Chondrocyte (in vitro differentiated cells): ENCODE results near the gene LPP. TPM values are rescaled to one million over a fixed set of nuclear protein-coding genes. Genes with fewer than 3 reads are reported as not detected.

Experiments used
- DNase-seq: peaks from one replicate; pipeline ENCODE4 v3.0.0; 2021; ENCODE audit warnings: mixed read lengths, low spot score
- H3K27ac Mint-ChIP-seq: one replicate; pipeline ENCODE4 v1.8.0; 2021; ENCODE audit warnings: mild to moderate bottlenecking, moderate library complexity, mixed read lengths; ENCODE audit not compliant: unreplicated experiment
- H3K27me3 Mint-ChIP-seq: 2 replicates; pipeline ENCODE4 v1.8.0; 2021; ENCODE audit warnings: low read depth, mixed read lengths
- H3K36me3 Mint-ChIP-seq: 2 replicates; pipeline ENCODE4 v1.8.0; 2021; ENCODE audit warnings: low read depth, mixed read lengths
- H3K4me1 Mint-ChIP-seq: 2 replicates; pipeline ENCODE4 v1.8.0; 2021; ENCODE audit warnings: low read depth, mild to moderate bottlenecking, mixed read lengths
- H3K4me3 Mint-ChIP-seq: one replicate; pipeline ENCODE4 v1.8.0; 2021; ENCODE audit warnings: mild to moderate bottlenecking, moderate library complexity, mixed read lengths; ENCODE audit not compliant: unreplicated experiment
- H3K9me3 Mint-ChIP-seq: 2 replicates; pipeline ENCODE4 v1.8.0; 2021; ENCODE audit warnings: low read depth, mixed read lengths
- total RNA-seq: library from RNA; stranded (reverse); gene quantifications from 3 replicates; pipeline ENCODE4 v1.2.1, GENCODE V29; 2021
- TF ChIP-seq, protein P1 (sequence below): fragments of 200-600 bp; sonication (generic); IDR thresholded peaks from 2 replicates; pipeline ENCODE4 v1.5.0; 2021; ENCODE audit warnings: antibody characterized with exemption, mild to moderate bottlenecking, moderate library complexity

LPP gene
- total RNA-seq, 1 donor from 2014 or later, result 295 TPM

DNA sequence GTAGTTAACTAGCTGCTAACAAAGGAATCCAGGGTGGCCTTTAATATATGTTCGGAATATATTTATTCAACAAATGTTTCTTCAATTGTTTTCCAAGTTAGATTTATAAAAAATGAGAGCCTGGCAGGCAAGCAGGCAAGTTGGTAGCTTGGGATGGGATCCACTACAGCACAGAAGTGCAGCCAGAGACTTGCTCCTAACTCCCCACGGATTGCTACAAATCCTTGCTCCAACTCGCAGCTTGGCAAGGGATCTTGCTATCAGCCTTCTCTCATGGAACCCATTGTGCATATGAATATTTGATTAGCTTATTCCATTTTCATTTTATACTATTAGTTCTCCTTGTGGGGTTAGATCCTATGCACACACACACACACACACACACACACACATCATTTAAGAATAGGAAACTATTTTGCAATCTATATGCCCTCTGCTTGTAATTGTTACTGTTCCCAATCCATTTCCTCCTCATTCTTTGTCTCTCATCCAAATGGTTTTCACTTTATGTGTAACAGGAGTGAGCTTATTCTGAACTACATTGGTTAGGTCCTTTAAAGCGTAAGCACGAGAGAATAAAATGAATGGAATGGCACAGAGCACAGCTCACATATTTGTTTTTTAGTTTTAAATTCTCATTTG, 505.6 kb downstream of the LPP start:
- no peak overlapping the region for H3K27ac Mint-ChIP-seq
- no peaks in the 10 kb centered on the region for H3K9me3 Mint-ChIP-seq
- TF ChIP-seq, protein P1, sequence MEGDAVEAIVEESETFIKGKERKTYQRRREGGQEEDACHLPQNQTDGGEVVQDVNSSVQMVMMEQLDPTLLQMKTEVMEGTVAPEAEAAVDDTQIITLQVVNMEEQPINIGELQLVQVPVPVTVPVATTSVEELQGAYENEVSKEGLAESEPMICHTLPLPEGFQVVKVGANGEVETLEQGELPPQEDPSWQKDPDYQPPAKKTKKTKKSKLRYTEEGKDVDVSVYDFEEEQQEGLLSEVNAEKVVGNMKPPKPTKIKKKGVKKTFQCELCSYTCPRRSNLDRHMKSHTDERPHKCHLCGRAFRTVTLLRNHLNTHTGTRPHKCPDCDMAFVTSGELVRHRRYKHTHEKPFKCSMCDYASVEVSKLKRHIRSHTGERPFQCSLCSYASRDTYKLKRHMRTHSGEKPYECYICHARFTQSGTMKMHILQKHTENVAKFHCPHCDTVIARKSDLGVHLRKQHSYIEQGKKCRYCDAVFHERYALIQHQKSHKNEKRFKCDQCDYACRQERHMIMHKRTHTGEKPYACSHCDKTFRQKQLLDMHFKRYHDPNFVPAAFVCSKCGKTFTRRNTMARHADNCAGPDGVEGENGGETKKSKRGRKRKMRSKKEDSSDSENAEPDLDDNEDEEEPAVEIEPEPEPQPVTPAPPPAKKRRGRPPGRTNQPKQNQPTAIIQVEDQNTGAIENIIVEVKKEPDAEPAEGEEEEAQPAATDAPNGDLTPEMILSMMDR, result no peak
- peaks cover 19% of the 10 kb centered on the region for H3K4me1 Mint-ChIP-seq
- H3K36me3 Mint-ChIP-seq, result peaks cover 2% of the 10 kb centered on the region
- no peak overlapping the region for H3K4me3 Mint-ChIP-seq
- no peaks in the 10 kb centered on the region for H3K27me3 Mint-ChIP-seq
- DNase-seq, result no peak

DNA sequence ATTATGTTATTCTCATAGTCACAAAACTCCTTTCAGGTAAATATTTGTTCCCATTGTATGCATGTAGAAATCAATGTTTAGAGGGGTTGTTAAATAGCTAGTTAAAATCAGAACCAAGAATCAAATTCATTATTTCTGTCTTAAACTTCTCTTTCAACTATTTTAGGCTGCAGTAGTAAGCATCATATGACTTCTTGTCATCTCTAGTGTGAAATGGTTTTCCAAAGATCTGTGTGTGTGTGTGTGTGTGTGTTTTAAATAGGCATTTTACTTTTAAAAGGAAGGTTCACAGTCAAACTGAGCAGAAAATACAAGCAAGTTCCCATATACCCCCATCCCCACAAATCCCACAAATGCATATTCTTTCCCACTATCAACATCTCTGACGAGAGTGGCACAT, 506.5 kb downstream of the LPP start:
- Mint-ChIP-seq H3K27ac (no peak overlapping the region), H3K4me3 (no peak overlapping the region), H3K4me1 (peaks cover 19% of the 10 kb centered on the region), H3K27me3 (no peaks in the 10 kb centered on the region), H3K36me3 (no peaks in the 10 kb centered on the region), H3K9me3 (no peaks in the 10 kb centered on the region)
- no peak for DNase-seq
- TF ChIP-seq, protein P1, result no peak

DNA sequence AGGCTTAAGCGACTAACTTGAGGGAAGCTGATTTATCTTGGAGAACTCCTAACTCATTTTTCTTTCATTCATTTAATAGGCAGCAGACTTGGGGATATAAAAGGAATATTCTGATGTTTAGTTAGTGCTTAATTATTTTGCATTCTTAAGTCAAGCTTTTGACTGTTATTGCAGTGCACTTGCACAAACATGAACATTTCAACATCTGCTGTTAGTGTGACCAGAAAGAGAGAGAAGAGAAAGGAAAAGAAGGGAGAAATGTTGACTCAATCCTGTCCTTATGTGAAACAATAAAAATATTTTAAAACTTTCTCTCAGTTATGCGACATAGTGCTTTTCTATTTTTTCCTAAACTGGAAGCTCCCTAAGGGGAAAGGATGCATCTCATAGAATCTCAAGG, 507.8 kb downstream of the LPP start:
- H3K27me3 Mint-ChIP-seq, result no peaks in the 10 kb centered on the region
- no peaks in the 10 kb centered on the region for H3K36me3 Mint-ChIP-seq
- H3K27ac Mint-ChIP-seq, result no peak overlapping the region
- H3K9me3 Mint-ChIP-seq, result no peaks in the 10 kb centered on the region
- H3K4me1 Mint-ChIP-seq, result peaks cover 19% of the 10 kb centered on the region
- no peak for DNase-seq
- no peak overlapping the region for H3K4me3 Mint-ChIP-seq
- TF ChIP-seq, protein P1, result no peak

DNA sequence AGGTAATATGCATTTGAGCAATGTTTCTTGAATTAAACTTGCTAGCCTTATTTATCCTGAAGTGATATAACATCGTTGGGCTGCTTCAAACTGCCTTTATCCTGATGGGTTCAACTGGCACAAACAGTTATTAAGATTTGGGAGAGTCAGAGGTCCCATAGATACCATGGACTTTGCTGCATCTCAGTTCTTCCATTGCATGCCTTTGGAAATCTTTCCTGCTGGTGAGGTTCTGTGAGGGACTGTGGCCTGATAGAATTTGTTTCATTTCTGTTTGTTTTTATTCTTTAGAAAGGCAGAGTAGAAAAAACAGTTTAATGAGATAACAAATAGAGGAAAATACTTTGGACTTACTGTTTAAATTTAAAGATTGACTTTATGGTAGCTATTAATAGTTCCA, 508.3 kb downstream of the LPP start:
- Mint-ChIP-seq H3K9me3 (no peaks in the 10 kb centered on the region), H3K4me3 (no peak overlapping the region), H3K4me1 (peaks cover 19% of the 10 kb centered on the region)

GRCh38 chr3:188662795-188663194, 508.8 kb downstream of the LPP start:
- TF ChIP-seq, protein P1, result no peak
- no peak overlapping the region for H3K27ac Mint-ChIP-seq

More for the DNA sequence above, 508.3 kb downstream of the LPP start:
- Mint-ChIP-seq H3K27me3 (no peaks in the 10 kb centered on the region), H3K36me3 (no peaks in the 10 kb centered on the region), H3K27ac (no peak overlapping the region)
- TF ChIP-seq, protein P1, result no peak
- no peak for DNase-seq

More at GRCh38 chr3:188662795-188663194, 508.8 kb downstream of the LPP start:
- DNase-seq, result no peak
- Mint-ChIP-seq H3K27me3 (no peaks in the 10 kb centered on the region), H3K4me3 (no peak overlapping the region), H3K36me3 (no peaks in the 10 kb centered on the region), H3K9me3 (no peaks in the 10 kb centered on the region), H3K4me1 (peaks cover 24% of the 10 kb centered on the region)
